Erythroblast (primary cell): ENCODE data around the gene FHAD1.

Source experiments
- GATA1 ChIP-seq: IDR thresholded peaks from 2 replicates; pipeline ENCODE4 v1.6.1; 2011; ENCODE audit warnings: low read depth, mild to moderate bottlenecking, control low read depth, low read length, moderate library complexity
- POLR2A ChIP-seq: IDR thresholded peaks from 2 replicates; pipeline ENCODE4 v1.6.1; 2011; ENCODE audit warnings: mild to moderate bottlenecking, low read length

GRCh38 chr1:15198684-15199083 lies 48.3 kb upstream of the FHAD1 start:
- TF ChIP-seq POLR2A (no peak), GATA1 (no peak)
